IMR-90 (cell line): ENCODE results near the gene MYO3B. TPM values are rescaled to one million over a fixed set of nuclear protein-coding genes. Genes with fewer than 3 reads are reported as not detected.

ENCODE experiments used
- ATAC-seq: fragments of 200-7000 bp; cut with Tn5 transposase; 2 replicates; pipeline ENCODE4 v1.9.1; 2020; ENCODE audit warnings: low read depth, mild to moderate bottlenecking, moderate library complexity
- BruUV-seq: library from RNA; stranded (reverse); fragments of 400-500 nt; replicated peaks from 2 replicates; lab custom pipeline; 2021; lab: Mats Ljungman, UMichigan
- CTCF ChIA-PET: fragments of 300-600 bp; formaldehyde crosslinking; extraction: SDS; loops from one replicate; lab custom pipeline; 2021; ENCODE audit warnings: antibody characterized with exemption; lab: Yijun Ruan, JAX
- POLR2A ChIA-PET: fragments of 300-600 bp; sonication (Branson Sonifier 250); formaldehyde crosslinking; loops from one replicate; lab custom pipeline; 2022; ENCODE audit warnings: antibody characterized with exemption; ENCODE audit not compliant: unreplicated experiment; lab: Charles Lee
- DNase-seq: peaks from one replicate; pipeline ENCODE4 v3.0.0; 2013
- H2AFZ ChIP-seq: replicated peaks from 2 replicates; pipeline ENCODE3; 2013; ENCODE audit warnings: low read length, mild to moderate bottlenecking; ENCODE audit not compliant: poor library complexity
- H2AK5ac ChIP-seq: 2 replicates; pipeline ENCODE4 v1.6.1; 2013; ENCODE audit warnings: low read depth, low read length, inconsistent platforms
- H2AK9ac ChIP-seq: replicated peaks from 2 replicates; pipeline ENCODE3; 2013; ENCODE audit warnings: mild to moderate bottlenecking, low read depth, low read length, moderate library complexity; ENCODE audit not compliant: poor library complexity
- H2BK120ac ChIP-seq: 2 replicates; pipeline ENCODE4 v1.6.1; 2013; ENCODE audit warnings: low read depth, low read length, inconsistent platforms
- H2BK15ac ChIP-seq: 3 replicates; pipeline ENCODE4 v1.6.1; 2013; ENCODE audit warnings: low read depth, low read length, inconsistent platforms
- H2BK20ac ChIP-seq: 2 replicates; pipeline ENCODE4 v1.6.1; 2013; ENCODE audit warnings: low read depth, mild to moderate bottlenecking, inconsistent platforms, low read length, moderate library complexity
- H2BK5ac ChIP-seq: 2 replicates; pipeline ENCODE4 v1.6.1; 2013; ENCODE audit warnings: mild to moderate bottlenecking, low read depth, low read length, inconsistent platforms; ENCODE audit not compliant: poor library complexity, severe bottlenecking
- H3K14ac ChIP-seq: replicated peaks from 2 replicates; pipeline ENCODE4 v1.6.1; 2013; ENCODE audit warnings: low read depth, low read length, inconsistent platforms
- H3K18ac ChIP-seq: 2 replicates; pipeline ENCODE4 v1.6.1; 2013; ENCODE audit warnings: low read depth, low read length, control low read depth
- H3K23ac ChIP-seq: 2 replicates; pipeline ENCODE4 v1.6.1; 2013; ENCODE audit warnings: low read depth, low read length, inconsistent platforms
- H3K27ac ChIP-seq: 2 replicates; pipeline ENCODE4 v1.5.1; 2013; ENCODE audit warnings: mild to moderate bottlenecking, control low read depth, low read length; ENCODE audit not compliant: insufficient read depth
- H3K27me3 ChIP-seq: 2 replicates; pipeline ENCODE4 v1.6.1; 2013; ENCODE audit warnings: low read length; ENCODE audit not compliant: control insufficient read depth, insufficient read depth
- H3K36me3 ChIP-seq: 2 replicates; pipeline ENCODE4 v1.6.1; 2013; ENCODE audit warnings: low read length, mixed read lengths; ENCODE audit not compliant: control insufficient read depth, insufficient read depth
- H3K4ac ChIP-seq: 2 replicates; pipeline ENCODE4 v1.6.1; 2013; ENCODE audit warnings: low read depth, low read length, inconsistent platforms
- H3K4me1 ChIP-seq: 2 replicates; pipeline ENCODE4 v1.6.1; 2013; ENCODE audit warnings: low read length, mixed read lengths; ENCODE audit not compliant: control insufficient read depth, insufficient read depth
- H3K4me2 ChIP-seq: 2 replicates; pipeline ENCODE4 v1.6.1; 2013; ENCODE audit warnings: low read depth, mild to moderate bottlenecking, control low read depth, low read length, moderate library complexity
- H3K4me3 ChIP-seq: 2 replicates; pipeline ENCODE4 v1.5.1; 2013; ENCODE audit warnings: low read depth, mild to moderate bottlenecking, control low read depth, low read length, moderate library complexity; ENCODE audit not compliant: insufficient read depth
- H3K56ac ChIP-seq: 2 replicates; pipeline ENCODE4 v1.6.1; 2013; ENCODE audit warnings: low read length, inconsistent platforms; ENCODE audit not compliant: insufficient read depth; ENCODE audit errors: extremely low read depth
- H3K79me1 ChIP-seq, 2 experiments: 2 replicates each; pipeline ENCODE4 v1.6.1; 2013; ENCODE audit warnings: low read length in 2 of 2, inconsistent platforms in 1 of 2, low read depth in 1 of 2
- H3K9ac ChIP-seq: 2 replicates; pipeline ENCODE4 v1.6.1; 2013; ENCODE audit warnings: low read depth, low read length, control low read depth
- H3K9me1 ChIP-seq: 2 replicates; pipeline ENCODE4 v1.6.1; 2013; ENCODE audit warnings: low read length, inconsistent platforms; ENCODE audit not compliant: insufficient read depth
- H3K9me3 ChIP-seq: 2 replicates; pipeline ENCODE4 v1.6.1; 2013; ENCODE audit warnings: low read length; ENCODE audit not compliant: control insufficient read depth, insufficient read depth
- H4K20me1 ChIP-seq: 2 replicates; pipeline ENCODE4 v1.6.1; 2013; ENCODE audit warnings: low read length, inconsistent platforms; ENCODE audit not compliant: insufficient read depth
- H4K5ac ChIP-seq: 2 replicates; pipeline ENCODE4 v1.6.1; 2013; ENCODE audit warnings: mild to moderate bottlenecking, low read depth, low read length, control low read depth
- H4K8ac ChIP-seq, 2 experiments: 2 replicates each; pipeline ENCODE4 v1.6.1; 2013; ENCODE audit warnings: low read depth in 2 of 2, low read length in 2 of 2, control low read depth in 1 of 2, inconsistent platforms in 1 of 2
- H4K91ac ChIP-seq: 2 replicates; pipeline ENCODE4 v1.6.1; 2013; ENCODE audit warnings: low read depth, low read length, inconsistent platforms; ENCODE audit not compliant: insufficient read depth
- MAFK ChIP-seq: IDR thresholded peaks from 2 replicates; pipeline ENCODE4 v1.6.1; 2012; ENCODE audit warnings: low read depth, low read length, improper control_type of control experiment
- MAZ ChIP-seq: IDR thresholded peaks from 2 replicates; pipeline ENCODE4 v1.6.1; 2012; ENCODE audit warnings: low read depth, mild to moderate bottlenecking, low read length, improper control_type of control experiment, moderate library complexity, borderline replicate concordance
- RCOR1 ChIP-seq: IDR thresholded peaks from 2 replicates; pipeline ENCODE4 v1.6.1; 2012; ENCODE audit warnings: mild to moderate bottlenecking, low read length, improper control_type of control experiment; ENCODE audit not compliant: insufficient replicate concordance
- WGBS, 2 experiments: methylation state at CpG; one replicate each; pipeline versions ENCODE4 v1.1.5 to v1.1.7; 2013; ENCODE audit warnings: missing lambda C conversion rate in 2 of 2; ENCODE audit not compliant: insufficient read length in 1 of 2; ENCODE audit errors: extremely low coverage in 2 of 2; 5-methylcytosine and 5-hydroxymethylcytosine counted together
- dilution Hi-C: fragments of 300-500 bp; cut with HindIII; formaldehyde crosslinking; loops from one replicate; pipeline ENCODE4 v1.14.3; 2018; ENCODE audit warnings: low sequenced_read_pairs; ENCODE audit not compliant: unreplicated experiment
- in situ Hi-C: fragments of 300-500 bp; cut with MboI; formaldehyde crosslinking; loops from 3 replicates; pipeline ENCODE4 v1.14.3; 2019; ENCODE audit warnings: low sequenced_read_pairs, inconsistent platforms, mixed read lengths
- intact Hi-C: fragments of 100-400 bp; cut with micrococcal nuclease; formaldehyde crosslinking; loops from 2 replicates; pipeline ENCODE4 v1.10.0; 2022
- polyA plus RNA-seq, 3 experiments: library from polyadenylated mRNA; depleted of rRNA; stranded (reverse); fragments of >200 nt; gene quantifications; 2 replicates each; pipeline ENCODE4 v1.2.3, GENCODE V29; 2012; ENCODE audit warnings: low replicate concordance in 1 of 3
- total RNA-seq: library from RNA; depleted of rRNA; stranded (reverse); fragments of >200 nt; gene quantifications from 2 replicates; pipeline ENCODE4 v1.2.3, GENCODE V29; 2012

MYO3B gene
- total and polyA plus RNA-seq, 2 of the 4 experiments (the other 2 are of a cell fraction) = 0.02 TPM; not detected in 1

DNA sequence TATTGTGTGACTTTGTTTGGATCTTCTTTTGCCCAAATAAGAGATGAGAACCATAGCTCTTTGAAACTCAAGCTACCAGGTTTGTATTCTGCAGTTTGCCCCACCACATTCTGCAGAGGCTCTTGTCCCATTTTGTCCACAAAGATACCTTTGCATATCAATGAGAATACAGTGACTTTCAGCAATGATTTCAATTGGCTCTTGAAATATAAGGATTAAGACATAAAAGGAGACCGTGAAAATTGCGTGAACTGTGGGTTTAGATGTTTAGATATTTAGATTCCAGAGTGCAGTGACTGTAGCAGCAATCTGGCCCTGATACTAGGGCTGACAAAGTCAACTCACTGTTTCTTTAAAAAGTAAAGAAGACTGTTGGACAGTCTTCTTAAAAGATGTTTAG lies 390.6 kb downstream of the MYO3B start:
- no peak overlapping the region for H3K4ac ChIP-seq
- no peak overlapping the region for H3K4me2 ChIP-seq
- no peak overlapping the region for H4K8ac ChIP-seq
- no peak for TF ChIP-seq RCOR1
- TF ChIP-seq MAFK = no peak
- TF ChIP-seq MAZ = no peak
- no peak overlapping the region for H2AK9ac ChIP-seq
- H2BK15ac ChIP-seq = no peak overlapping the region
- no peak overlapping the region for H3K56ac ChIP-seq
- in situ Hi-C loops = no loop called here
- no peak overlapping the region for H4K91ac ChIP-seq
- no peak overlapping the region for H3K4me3 ChIP-seq
- H3K4me1 ChIP-seq = no peaks in the 10 kb centered on the region
- no peak overlapping the region for H3K23ac ChIP-seq
- H2BK5ac ChIP-seq = no peak overlapping the region
- intact Hi-C loops = no loop called here
- ChIA-PET POLR2A (no interaction called here), CTCF (no interaction called here)
- 34% methylated on average over 2 of the region's 2 CpGs; no CpG with 5 or more reads in 1 of the 2 experiments for whole genome bisulfite sequencing, 2 experiments
- no peak for DNase-seq
- no peak overlapping the region for H2BK120ac ChIP-seq
- no peak overlapping the region for H2BK20ac ChIP-seq
- H3K27me3 ChIP-seq = no peaks in the 10 kb centered on the region
- no peaks in the 10 kb centered on the region for H3K9me1 ChIP-seq
- H4K20me1 ChIP-seq = no peaks in the 10 kb centered on the region
- H3K36me3 ChIP-seq = no peaks in the 10 kb centered on the region
- H3K79me1 ChIP-seq = no peaks in the 10 kb centered on the region
- BruUV-seq = no TSS peak
- no peak overlapping the region for H2AK5ac ChIP-seq
- no peak overlapping the region for H2AFZ ChIP-seq
- H4K5ac ChIP-seq = no peak overlapping the region
- no peak overlapping the region for H3K14ac ChIP-seq
- ATAC-seq = no peak
- H3K9me3 ChIP-seq = no peaks in the 10 kb centered on the region
- H3K27ac ChIP-seq = no peak overlapping the region
- H3K18ac ChIP-seq = no peak overlapping the region
- dilution Hi-C loops = no loop called here
- H3K9ac ChIP-seq = no peak overlapping the region
